ENCODE data around the gene CATSPER3. TPM values are rescaled to one million over a fixed set of nuclear protein-coding genes. Genes with fewer than 3 reads are reported as not detected.

The CATSPER3 gene
- polyA plus RNA-seq, 1 donor (not counting 4 experiments of a cell fraction or from before 2014, with no cell fraction given): 0.31 TPM

DNA sequence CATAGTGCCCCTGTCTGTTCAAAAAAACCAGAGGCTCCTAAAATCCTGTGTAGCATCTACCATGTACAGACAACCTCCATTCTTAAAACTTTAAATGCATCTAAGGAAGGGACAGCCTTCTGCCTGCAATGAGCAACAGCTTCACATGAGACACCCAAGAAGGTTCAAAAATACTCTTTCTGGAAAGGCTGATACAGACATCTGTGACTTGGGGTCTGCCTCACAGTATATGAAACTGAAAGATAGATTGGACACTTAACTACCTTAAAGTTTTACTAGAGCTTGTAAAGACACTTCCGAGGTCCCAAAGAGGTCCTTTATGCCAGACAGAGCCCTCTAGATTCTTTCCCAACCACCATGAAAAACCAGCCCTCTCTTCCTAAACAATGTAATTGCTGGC lies 28.2 kb upstream of the CATSPER3 start:
- Histone ChIP-seq H3K9me3 (ENCODE audit: control insufficient read depth, low read depth, low read length) (no peaks in the 10 kb centered on the region), H3K4me2 (ENCODE audit: control insufficient read depth, extremely low read depth, insufficient read depth, low read depth, low read length) (no peak overlapping the region), H3K36me3 (ENCODE audit: control insufficient read depth in 2 of 2, extremely low read depth in 1 of 2, insufficient read depth in 2 of 2, low read length in 2 of 2) (peaks cover 0 to 11% of the 10 kb centered on the region in 2 experiments), H3K4me1 (ENCODE audit: control insufficient read depth, extremely low read depth, insufficient read depth, low read length) (no peaks in the 10 kb centered on the region), H3K9me1 (ENCODE audit: control insufficient read depth, extremely low read depth, insufficient read depth, low read length) (no peaks in the 10 kb centered on the region), H3K9ac (ENCODE audit: control insufficient read depth, extremely low read depth, insufficient read depth, low read length) (no peak overlapping the region), H3K27me3 (ENCODE audit: control insufficient read depth, extremely low read depth, insufficient read depth, low read length) (no peaks in the 10 kb centered on the region), H3K27ac (ENCODE audit: control insufficient read depth, insufficient read depth, low read length) (no peak overlapping the region), H2AFZ (ENCODE audit: control insufficient read depth, low read length) (no peak overlapping the region), H4K20me1 (ENCODE audit: control insufficient read depth, extremely low read depth, insufficient read depth, low read length) (no peaks in the 10 kb centered on the region), H3K4me3 (ENCODE audit: control insufficient read depth in 2 of 3, extremely low read depth in 1 of 3, insufficient read depth in 2 of 3, low read depth in 1 of 3, low read length in 3 of 3) (no peak overlapping the region), H3K79me2 (ENCODE audit: control insufficient read depth, insufficient read depth, low read length) (no peaks in the 10 kb centered on the region)
- dilution Hi-C loops (cut with MboI; ENCODE audit: extremely low pct_ligation_motif_present, low sequenced_read_pairs): no loop called here
- TF ChIP-seq, protein P1, sequence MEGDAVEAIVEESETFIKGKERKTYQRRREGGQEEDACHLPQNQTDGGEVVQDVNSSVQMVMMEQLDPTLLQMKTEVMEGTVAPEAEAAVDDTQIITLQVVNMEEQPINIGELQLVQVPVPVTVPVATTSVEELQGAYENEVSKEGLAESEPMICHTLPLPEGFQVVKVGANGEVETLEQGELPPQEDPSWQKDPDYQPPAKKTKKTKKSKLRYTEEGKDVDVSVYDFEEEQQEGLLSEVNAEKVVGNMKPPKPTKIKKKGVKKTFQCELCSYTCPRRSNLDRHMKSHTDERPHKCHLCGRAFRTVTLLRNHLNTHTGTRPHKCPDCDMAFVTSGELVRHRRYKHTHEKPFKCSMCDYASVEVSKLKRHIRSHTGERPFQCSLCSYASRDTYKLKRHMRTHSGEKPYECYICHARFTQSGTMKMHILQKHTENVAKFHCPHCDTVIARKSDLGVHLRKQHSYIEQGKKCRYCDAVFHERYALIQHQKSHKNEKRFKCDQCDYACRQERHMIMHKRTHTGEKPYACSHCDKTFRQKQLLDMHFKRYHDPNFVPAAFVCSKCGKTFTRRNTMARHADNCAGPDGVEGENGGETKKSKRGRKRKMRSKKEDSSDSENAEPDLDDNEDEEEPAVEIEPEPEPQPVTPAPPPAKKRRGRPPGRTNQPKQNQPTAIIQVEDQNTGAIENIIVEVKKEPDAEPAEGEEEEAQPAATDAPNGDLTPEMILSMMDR (optimal IDR thresholded peaks at IDR 0.05 in 1 of 3, IDR thresholded peaks at IDR 0.05 in 1 of 3, conservative IDR thresholded peaks at IDR 0.05 in 1 of 3; ENCODE audit: extremely low read depth in 1 of 3, insufficient read depth in 2 of 3, low read length in 3 of 3): no peak
- TF ChIP-seq EZH2 (IDR thresholded peaks at IDR 0.05; ENCODE audit: low read length): no peak
- no peak for DNase-seq (ENCODE audit: low read depth, low spot score)
- no peak for FAIRE-seq

GRCh38 chr5:134943547-134943946 lies 24.2 kb upstream of the CATSPER3 start:
- Histone ChIP-seq H3K9me1 (ENCODE audit: control insufficient read depth, extremely low read depth, insufficient read depth, low read length) (no peaks in the 10 kb centered on the region), H3K27me3 (ENCODE audit: control insufficient read depth, extremely low read depth, insufficient read depth, low read length) (no peaks in the 10 kb centered on the region), H3K36me3 (ENCODE audit: control insufficient read depth in 2 of 2, extremely low read depth in 1 of 2, insufficient read depth in 2 of 2, low read length in 2 of 2) (no peaks in the 10 kb centered on the region), H3K9me3 (ENCODE audit: control insufficient read depth, low read depth, low read length) (no peaks in the 10 kb centered on the region), H3K9ac (ENCODE audit: control insufficient read depth, extremely low read depth, insufficient read depth, low read length) (no peak overlapping the region), H4K20me1 (ENCODE audit: control insufficient read depth, extremely low read depth, insufficient read depth, low read length) (no peaks in the 10 kb centered on the region), H3K4me2 (ENCODE audit: control insufficient read depth, extremely low read depth, insufficient read depth, low read depth, low read length) (no peak overlapping the region), H3K27ac (ENCODE audit: control insufficient read depth, insufficient read depth, low read length) (no peak overlapping the region), H2AFZ (ENCODE audit: control insufficient read depth, low read length) (no peak overlapping the region), H3K79me2 (ENCODE audit: control insufficient read depth, insufficient read depth, low read length) (no peaks in the 10 kb centered on the region), H3K4me1 (ENCODE audit: control insufficient read depth, extremely low read depth, insufficient read depth, low read length) (no peaks in the 10 kb centered on the region), H3K4me3 (ENCODE audit: control insufficient read depth in 2 of 3, extremely low read depth in 1 of 3, insufficient read depth in 2 of 3, low read depth in 1 of 3, low read length in 3 of 3) (no peak overlapping the region)
- DNase-seq (ENCODE audit: low read depth, low spot score) (no peak), FAIRE-seq (no peak)
- TF ChIP-seq, protein P1 (optimal IDR thresholded peaks at IDR 0.05 in 1 of 3, IDR thresholded peaks at IDR 0.05 in 1 of 3, conservative IDR thresholded peaks at IDR 0.05 in 1 of 3; ENCODE audit: extremely low read depth in 1 of 3, insufficient read depth in 2 of 3, low read length in 3 of 3): no peak
- no peak for TF ChIP-seq EZH2 (IDR thresholded peaks at IDR 0.05; ENCODE audit: low read length)
- dilution Hi-C loops (cut with MboI; ENCODE audit: extremely low pct_ligation_motif_present, low sequenced_read_pairs): no loop called here
